A673 (cell line): ENCODE results near the gene FOXN3. TPM values are rescaled to one million over a fixed set of nuclear protein-coding genes. Genes with fewer than 3 reads are reported as not detected.

Experiments used
- BruUV-seq: library from RNA; stranded (reverse); fragments of 400-500 nt; replicated peaks from 2 replicates; lab custom pipeline; 2021; lab: Mats Ljungman, UMichigan
- CTCF ChIA-PET: fragments of 300-600 bp; sonication (Branson Sonifier 250); formaldehyde crosslinking; loops from one replicate; lab custom pipeline; 2022; ENCODE audit warnings: antibody characterized with exemption; lab: Charles Lee
- POLR2A ChIA-PET: fragments of 300-600 bp; sonication (Branson Sonifier 250); formaldehyde crosslinking; loops from one replicate; lab custom pipeline; 2022; ENCODE audit warnings: antibody characterized with exemption; ENCODE audit not compliant: low non-redundant PET; lab: Charles Lee
- DNase-seq: peaks from one replicate; pipeline ENCODE4 v3.0.0-alpha.2; 2015; ENCODE audit warnings: low spot score
- H3K27ac ChIP-seq: fragments of 200-600 bp; sonication (generic); 2 replicates; pipeline ENCODE4 v1.5.1; 2016; ENCODE audit warnings: mixed run types, low read depth, mild to moderate bottlenecking, mixed read lengths, antibody characterized with exemption, low read length; ENCODE audit not compliant: poor library complexity, severe bottlenecking
- H3K27me3 ChIP-seq: fragments of 200-600 bp; sonication (generic); replicated peaks from 2 replicates; pipeline ENCODE4 v1.6.1; 2017; ENCODE audit warnings: mixed run types, low read depth, mild to moderate bottlenecking, mixed read lengths, antibody characterized with exemption, low read length; ENCODE audit not compliant: insufficient read depth, poor library complexity
- H3K36me3 ChIP-seq: fragments of 200-600 bp; sonication (generic); 2 replicates; pipeline ENCODE4 v1.6.1; 2016; ENCODE audit warnings: mixed run types, mild to moderate bottlenecking, mixed read lengths, antibody characterized with exemption, low read length; ENCODE audit not compliant: insufficient read depth, poor library complexity, severe bottlenecking
- H3K4me1 ChIP-seq: fragments of 200-600 bp; sonication (generic); 2 replicates; pipeline ENCODE4 v1.6.1; 2017; ENCODE audit warnings: mixed run types, mild to moderate bottlenecking, mixed read lengths, antibody characterized with exemption, low read length; ENCODE audit not compliant: insufficient read depth, poor library complexity, severe bottlenecking
- H3K4me3 ChIP-seq: fragments of 200-600 bp; sonication (generic); 2 replicates; pipeline ENCODE4 v1.5.1; 2016; ENCODE audit warnings: low read depth, mixed run types, mild to moderate bottlenecking, mixed read lengths, low read length; ENCODE audit not compliant: poor library complexity, severe bottlenecking
- H3K9me3 ChIP-seq: fragments of 200-600 bp; sonication (generic); 2 replicates; pipeline ENCODE4 v1.6.1; 2016; ENCODE audit warnings: mixed run types, low read depth, mild to moderate bottlenecking, mixed read lengths, antibody characterized with exemption, low read length; ENCODE audit not compliant: poor library complexity, severe bottlenecking
- CTCF ChIP-seq: fragments of 300-800, 200-600 bp; sonication (generic); conservative IDR thresholded peaks from 2 replicates; pipeline ENCODE4 v1.5.1; 2017; ENCODE audit warnings: low read depth, mild to moderate bottlenecking, antibody characterized with exemption, low read length, moderate library complexity, mixed read lengths
- EZH2 ChIP-seq: fragments of 200-600 bp; sonication (generic); IDR thresholded peaks from 2 replicates; pipeline ENCODE4 v1.6.1; 2017; ENCODE audit warnings: borderline replicate concordance, low read depth, mild to moderate bottlenecking, mixed read lengths, antibody characterized with exemption, low read length; ENCODE audit not compliant: poor library complexity, severe bottlenecking
- intact Hi-C: fragments of 100-400 bp; cut with micrococcal nuclease; formaldehyde crosslinking; loops from one replicate; pipeline ENCODE4 v1.10.0; 2022; ENCODE audit not compliant: unreplicated experiment
- total RNA-seq: library from RNA; stranded (reverse); gene quantifications from 2 replicates; pipeline ENCODE4 v1.2.3, GENCODE V29; 2021

Gene FOXN3
- total RNA-seq, 1 experiment from 2014 or later = 15.3 TPM

- no peaks in the 10 kb centered on the region for H3K9me3 ChIP-seq
- H3K36me3 ChIP-seq = no peaks in the 10 kb centered on the region
- intact Hi-C loops = no loop called here
- ChIA-PET POLR2A (no interaction called here), CTCF (no interaction called here)
- no TSS peak for BruUV-seq
- no peaks in the 10 kb centered on the region for H3K27me3 ChIP-seq
- no peak overlapping the region for H3K4me3 ChIP-seq
- TF ChIP-seq CTCF (no peak), EZH2 (no peak)
- DNase-seq = no peak
- no peak overlapping the region for H3K27ac ChIP-seq
- H3K4me1 ChIP-seq = peaks cover 15% of the 10 kb centered on the region
These were observed 56.8 kb downstream of the FOXN3 start for GRCh38 chr14:89360277-89360676.

GRCh38 chr14:89359477-89360222, 57.4 kb downstream of the FOXN3 start:
- CTCF ChIA-PET = no interaction called here
- intact Hi-C loops = no loop called here

GRCh38 chr14:89357655-89358297, 59.3 kb downstream of the FOXN3 start:
- ChIA-PET POLR2A (no interaction called here), CTCF (no interaction called here)
- Histone ChIP-seq H3K27ac (no peak overlapping the region), H3K27me3 (no peaks in the 10 kb centered on the region), H3K9me3 (no peaks in the 10 kb centered on the region), H3K4me3 (no peak overlapping the region), H3K36me3 (no peaks in the 10 kb centered on the region), H3K4me1 (no peaks in the 10 kb centered on the region)
- no peak for DNase-seq
- no TSS peak for BruUV-seq
- intact Hi-C loops = no loop called here
- TF ChIP-seq EZH2 = no peak
- no peak for TF ChIP-seq CTCF

More at GRCh38 chr14:89359477-89360222, 57.4 kb downstream of the FOXN3 start:
- H3K4me3 ChIP-seq = no peak overlapping the region
- H3K27me3 ChIP-seq = no peaks in the 10 kb centered on the region
- H3K9me3 ChIP-seq = no peaks in the 10 kb centered on the region
- DNase-seq = no peak
- H3K27ac ChIP-seq = no peak overlapping the region
- POLR2A ChIA-PET = no interaction called here
- no peaks in the 10 kb centered on the region for H3K36me3 ChIP-seq
- TF ChIP-seq CTCF (no peak), EZH2 (no peak)
- H3K4me1 ChIP-seq = peaks cover 8% of the 10 kb centered on the region
- BruUV-seq = no TSS peak
